Effector memory CD4-positive, alpha-beta T cell (primary cell): ENCODE data around the gene ZNF423.

Experiments used
- DNase-seq, 3 donors: peaks; one replicate each; pipeline ENCODE4 v3.0.0-alpha.2; 2020
- H3K27ac ChIP-seq: 2 replicates; pipeline ENCODE4 v1.7.0; 2013; ENCODE audit warnings: mild to moderate bottlenecking, low read length, moderate library complexity; ENCODE audit not compliant: insufficient read depth, poor library complexity, severe bottlenecking
- H3K27me3 ChIP-seq: replicated peaks from 2 replicates; pipeline ENCODE4 v1.7.0; 2013; ENCODE audit warnings: mild to moderate bottlenecking, low read length; ENCODE audit not compliant: insufficient read depth, control insufficient read depth, poor library complexity, severe bottlenecking
- H3K36me3 ChIP-seq: 2 replicates; pipeline ENCODE4 v1.7.0; 2013; ENCODE audit warnings: mild to moderate bottlenecking, low read length, moderate library complexity; ENCODE audit not compliant: control insufficient read depth, insufficient read depth
- H3K4me1 ChIP-seq: 2 replicates; pipeline ENCODE4 v1.7.0; 2013; ENCODE audit warnings: low read length, mild to moderate bottlenecking; ENCODE audit not compliant: control insufficient read depth, insufficient read depth, poor library complexity, severe bottlenecking
- H3K4me3 ChIP-seq: 2 replicates; pipeline ENCODE4 v1.7.0; 2013; ENCODE audit warnings: low read length, low read depth, mild to moderate bottlenecking; ENCODE audit not compliant: insufficient read depth, poor library complexity, severe bottlenecking
- H3K9me3 ChIP-seq: 2 replicates; pipeline ENCODE4 v1.7.0; 2013; ENCODE audit warnings: mild to moderate bottlenecking, low read length, moderate library complexity; ENCODE audit not compliant: control insufficient read depth

The ZNF423 gene

DNA sequence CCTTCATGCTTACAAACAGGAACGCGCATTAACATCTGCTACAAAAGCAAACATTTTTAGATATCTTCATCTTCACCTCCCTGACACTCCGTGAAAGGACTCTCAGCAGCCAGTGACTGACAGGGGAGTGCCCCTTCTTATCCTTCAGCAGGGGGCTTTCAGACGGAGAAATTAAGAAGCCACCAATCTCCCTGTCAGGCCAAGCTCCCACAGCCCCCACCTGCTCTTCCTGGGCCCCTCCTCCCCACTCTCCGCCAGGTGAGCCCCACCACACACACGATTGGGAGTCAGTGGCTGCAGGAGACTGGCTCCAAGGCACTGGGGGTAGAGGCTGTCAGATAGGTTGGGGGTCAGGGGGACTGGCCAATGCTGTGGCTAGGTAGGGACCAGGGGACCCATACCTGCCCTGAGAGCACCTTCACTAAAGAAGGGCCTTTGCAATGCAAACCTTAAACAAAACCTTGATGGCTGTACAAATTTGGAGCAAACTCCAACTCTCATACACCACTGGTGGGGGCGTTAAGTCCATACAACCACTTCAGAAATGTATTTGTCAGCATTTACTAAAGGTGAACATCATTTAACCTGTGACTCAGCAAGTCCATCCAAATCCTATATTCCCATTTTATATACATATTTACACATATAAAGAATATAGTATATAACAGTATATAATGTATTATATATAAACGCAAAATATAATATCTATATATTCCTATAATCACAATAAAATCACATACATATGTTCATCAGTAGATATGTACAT is 232.2 kb downstream of the ZNF423 start:
- no peak overlapping the region for H3K27ac ChIP-seq
- no peak for DNase-seq
- H3K4me3 ChIP-seq: no peak overlapping the region

DNA sequence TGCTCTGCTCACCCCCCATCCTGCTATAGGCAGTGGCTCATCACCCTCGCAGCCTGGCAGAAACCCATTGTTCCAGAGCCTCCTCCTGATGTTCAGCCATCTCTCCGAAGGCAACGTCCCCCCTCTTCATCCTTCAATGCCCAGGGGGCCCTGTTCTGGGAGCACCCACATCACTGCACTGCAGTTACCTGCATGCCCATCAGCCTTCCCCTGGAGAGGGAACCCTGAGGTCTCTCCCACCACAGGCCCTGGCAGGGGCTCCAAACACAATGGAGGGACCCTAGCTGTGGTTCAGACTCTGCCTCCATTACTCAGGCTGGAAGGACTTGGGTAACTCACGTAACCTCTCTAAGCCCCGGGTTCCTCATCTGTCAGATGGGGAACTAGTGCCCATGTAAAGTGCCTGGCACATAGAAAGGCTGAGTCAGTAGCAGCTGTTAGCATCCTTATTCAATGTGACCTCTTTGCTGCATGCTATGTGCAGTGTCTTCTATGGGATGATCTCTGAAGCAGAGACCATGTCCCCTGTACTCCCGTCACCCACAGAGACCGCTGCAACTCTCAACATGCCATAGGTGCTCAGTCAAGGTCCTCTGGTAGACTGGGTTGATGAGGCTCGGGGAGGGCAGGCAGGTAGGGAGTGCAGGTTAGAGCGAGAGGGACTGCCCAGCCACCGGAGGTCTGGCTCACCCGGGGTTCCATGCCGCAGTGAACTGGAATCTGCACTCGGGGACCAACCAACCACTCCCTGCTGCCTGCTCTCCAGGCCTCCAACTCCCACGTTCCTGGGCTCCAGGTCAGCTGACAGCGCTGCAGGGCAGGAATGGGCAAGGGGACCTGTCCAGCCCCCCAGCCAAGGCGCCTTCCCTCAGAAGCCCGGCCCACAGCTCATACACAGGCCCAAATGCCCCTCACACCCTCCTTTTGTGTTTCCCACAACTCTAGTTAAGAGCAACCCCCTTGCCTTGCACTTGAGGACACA is 233.2 kb downstream of the ZNF423 start:
- no peak for DNase-seq
- no peaks in the 10 kb centered on the region for H3K4me1 ChIP-seq
- no peak overlapping the region for H3K4me3 ChIP-seq
- no peaks in the 10 kb centered on the region for H3K27me3 ChIP-seq
- no peak overlapping the region for H3K27ac ChIP-seq
- no peaks in the 10 kb centered on the region for H3K36me3 ChIP-seq
- no peaks in the 10 kb centered on the region for H3K9me3 ChIP-seq

More for the DNA sequence above, 232.2 kb downstream of the ZNF423 start:
- no peaks in the 10 kb centered on the region for H3K9me3 ChIP-seq
- H3K27me3 ChIP-seq: no peaks in the 10 kb centered on the region
- H3K4me1 ChIP-seq: no peaks in the 10 kb centered on the region
- no peaks in the 10 kb centered on the region for H3K36me3 ChIP-seq

DNA sequence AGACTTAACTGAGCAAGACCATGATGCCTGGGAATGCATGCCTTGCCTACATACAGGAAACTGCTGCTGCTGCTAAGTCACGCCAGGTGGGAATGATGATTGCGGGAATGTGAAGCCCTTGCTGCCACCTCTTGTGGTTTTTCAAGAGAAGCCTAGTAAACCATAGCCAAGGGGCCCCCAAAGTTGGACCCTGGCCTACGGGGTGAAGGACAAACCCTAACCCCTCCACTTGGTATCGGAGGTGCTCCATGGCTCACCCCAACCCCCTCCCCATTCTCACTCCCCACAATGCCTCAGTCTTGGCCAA is 233.9 kb downstream of the ZNF423 start:
- Histone ChIP-seq H3K4me1 (no peaks in the 10 kb centered on the region), H3K9me3 (no peaks in the 10 kb centered on the region), H3K36me3 (no peaks in the 10 kb centered on the region), H3K27me3 (no peaks in the 10 kb centered on the region), H3K27ac (no peak overlapping the region), H3K4me3 (no peak overlapping the region)
- no peak for DNase-seq

DNA sequence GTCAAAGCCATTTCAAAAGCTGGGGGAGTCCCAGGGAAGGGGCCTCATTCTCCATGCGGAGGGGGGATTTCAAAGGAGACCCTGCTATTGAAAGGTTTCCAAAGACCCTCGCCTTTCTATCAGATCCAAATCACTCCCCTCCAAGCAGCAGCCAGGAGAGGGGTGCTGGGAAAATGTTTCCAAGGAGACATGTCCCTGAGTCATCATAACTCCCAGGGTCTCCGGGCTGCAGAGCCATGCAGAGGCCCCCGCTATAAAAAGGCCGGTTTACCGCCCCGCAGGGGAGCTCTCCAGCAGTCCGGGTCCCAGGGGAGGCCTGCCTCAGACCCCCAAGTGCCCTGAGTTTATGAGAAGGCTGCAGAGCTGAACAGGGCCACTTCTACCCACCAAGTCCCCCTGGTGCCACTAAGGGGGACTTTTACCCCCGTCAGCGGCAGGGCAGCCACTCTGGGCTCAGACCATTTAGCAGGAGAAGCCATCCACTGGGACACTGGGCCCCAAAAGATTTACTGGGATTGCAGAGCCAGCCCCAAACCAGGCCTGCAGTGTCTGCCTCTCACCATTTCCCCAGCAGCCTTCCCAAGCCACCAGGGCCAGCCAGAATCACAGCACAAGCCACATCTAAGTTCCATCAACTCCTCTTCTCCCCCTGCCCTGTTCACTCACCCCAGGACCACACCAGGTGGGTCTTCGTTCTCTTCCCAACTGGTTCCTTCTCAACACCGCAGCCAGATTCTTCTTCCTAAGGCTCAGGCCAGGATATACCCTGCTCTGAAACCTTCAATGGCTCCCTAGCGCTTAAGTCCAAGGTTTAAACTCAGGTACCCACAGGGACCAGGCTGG is 234.4 kb downstream of the ZNF423 start:
- no peak for DNase-seq
- Histone ChIP-seq H3K36me3 (no peaks in the 10 kb centered on the region), H3K4me3 (no peak overlapping the region), H3K9me3 (no peaks in the 10 kb centered on the region), H3K27me3 (no peaks in the 10 kb centered on the region), H3K4me1 (no peaks in the 10 kb centered on the region), H3K27ac (no peak overlapping the region)

DNA sequence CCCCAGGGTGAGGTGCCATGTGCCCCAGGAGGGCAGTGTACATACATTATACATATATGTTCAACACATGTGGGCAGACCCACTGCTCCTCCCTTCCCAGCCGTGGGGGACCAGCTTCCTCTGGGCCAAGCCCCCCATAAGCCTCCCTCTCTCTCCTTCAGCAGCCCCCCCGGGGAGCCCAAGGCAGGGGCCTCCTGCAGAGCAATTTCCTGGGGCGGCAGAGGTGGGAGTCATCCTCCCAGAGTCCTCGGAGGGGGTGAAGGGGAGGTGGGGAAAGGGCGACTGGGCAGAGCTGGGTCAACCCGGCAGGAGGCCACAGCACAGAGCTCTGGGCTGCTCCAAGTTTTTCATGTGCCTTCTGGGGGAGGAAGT is 235.1 kb downstream of the ZNF423 start:
- Histone ChIP-seq H3K27ac (no peak overlapping the region), H3K4me3 (no peak overlapping the region), H3K27me3 (no peaks in the 10 kb centered on the region), H3K4me1 (no peaks in the 10 kb centered on the region), H3K36me3 (no peaks in the 10 kb centered on the region), H3K9me3 (no peaks in the 10 kb centered on the region)
- DNase-seq: no peak

DNA sequence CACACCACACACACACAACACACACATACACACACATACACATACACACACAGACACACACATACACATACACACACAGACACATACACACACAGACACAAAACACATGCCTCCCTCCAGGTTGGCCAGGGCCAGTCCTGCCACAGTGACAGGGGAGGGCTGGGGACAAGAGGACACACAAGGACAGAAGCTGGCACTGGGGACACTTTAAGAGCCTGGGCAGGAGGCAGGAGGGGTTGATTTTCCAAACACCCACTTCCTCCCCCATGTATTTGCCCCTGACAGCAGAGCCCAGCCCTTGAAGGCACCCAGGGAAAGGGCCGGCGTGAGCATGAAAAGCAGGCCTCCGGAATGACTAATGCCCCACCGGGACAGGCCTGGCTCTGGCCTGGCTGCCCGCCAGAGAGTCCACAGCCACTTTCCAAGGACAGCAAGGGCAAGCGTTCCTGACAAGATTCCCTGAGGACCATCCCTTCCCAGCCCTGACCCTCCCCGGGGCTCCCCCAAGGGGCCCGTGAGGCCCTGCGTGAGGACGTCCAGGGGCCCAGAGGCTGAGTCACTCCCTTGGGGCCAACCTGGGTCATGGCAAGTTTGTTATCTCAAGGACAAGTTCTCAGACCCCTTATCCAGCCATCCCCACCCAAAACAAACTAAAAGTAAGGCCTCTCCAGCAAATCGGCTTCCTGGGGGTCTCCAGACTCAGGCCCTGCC is 235.6 kb downstream of the ZNF423 start:
- Histone ChIP-seq H3K27ac (no peak overlapping the region), H3K27me3 (no peaks in the 10 kb centered on the region), H3K9me3 (no peaks in the 10 kb centered on the region), H3K4me1 (no peaks in the 10 kb centered on the region), H3K4me3 (no peak overlapping the region), H3K36me3 (no peaks in the 10 kb centered on the region)
- no peak for DNase-seq

DNA sequence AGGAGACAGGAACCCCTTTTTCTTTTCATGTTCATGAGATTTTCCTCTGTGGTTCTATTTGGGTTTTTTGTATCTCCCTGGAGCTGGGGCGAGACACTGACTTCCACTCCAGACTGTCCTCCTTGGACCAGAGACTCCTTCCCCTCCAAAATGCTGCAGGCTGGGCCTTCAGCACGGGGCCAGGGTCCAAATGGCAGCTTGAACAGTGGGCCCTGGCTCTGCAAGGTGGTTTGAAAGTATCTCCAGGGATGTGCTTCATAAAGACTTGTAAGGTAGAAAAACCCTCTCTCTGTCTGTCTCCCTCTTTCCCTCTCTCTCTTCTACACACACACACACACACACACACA is 236.1 kb downstream of the ZNF423 start:
- Histone ChIP-seq H3K4me3 (no peak overlapping the region), H3K27me3 (no peaks in the 10 kb centered on the region), H3K27ac (no peak overlapping the region), H3K9me3 (no peaks in the 10 kb centered on the region), H3K36me3 (no peaks in the 10 kb centered on the region), H3K4me1 (no peaks in the 10 kb centered on the region)
- DNase-seq: no peak

DNA sequence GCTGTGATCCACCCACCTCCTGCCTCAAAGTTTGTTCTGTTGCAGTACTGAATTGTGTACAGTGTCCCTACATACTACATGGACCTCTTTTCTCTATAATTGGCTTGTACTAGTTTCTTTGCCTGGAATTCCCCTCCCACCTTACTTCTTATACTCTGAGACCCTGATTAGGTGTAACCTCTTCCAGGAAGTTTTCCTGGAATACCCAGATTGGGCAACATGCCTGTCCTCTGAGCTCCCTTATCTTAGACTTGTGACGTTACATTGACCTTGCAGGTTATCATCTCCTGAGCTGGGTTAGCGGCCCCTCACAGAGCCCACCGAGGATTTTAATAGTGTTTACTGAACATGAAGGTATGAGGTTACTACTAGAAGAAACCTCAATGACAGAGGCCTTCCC is 237.0 kb downstream of the ZNF423 start:
- Histone ChIP-seq H3K4me1 (no peaks in the 10 kb centered on the region), H3K27me3 (no peaks in the 10 kb centered on the region), H3K9me3 (no peaks in the 10 kb centered on the region), H3K4me3 (no peak overlapping the region), H3K27ac (no peak overlapping the region), H3K36me3 (no peaks in the 10 kb centered on the region)
- DNase-seq: no peak

DNA sequence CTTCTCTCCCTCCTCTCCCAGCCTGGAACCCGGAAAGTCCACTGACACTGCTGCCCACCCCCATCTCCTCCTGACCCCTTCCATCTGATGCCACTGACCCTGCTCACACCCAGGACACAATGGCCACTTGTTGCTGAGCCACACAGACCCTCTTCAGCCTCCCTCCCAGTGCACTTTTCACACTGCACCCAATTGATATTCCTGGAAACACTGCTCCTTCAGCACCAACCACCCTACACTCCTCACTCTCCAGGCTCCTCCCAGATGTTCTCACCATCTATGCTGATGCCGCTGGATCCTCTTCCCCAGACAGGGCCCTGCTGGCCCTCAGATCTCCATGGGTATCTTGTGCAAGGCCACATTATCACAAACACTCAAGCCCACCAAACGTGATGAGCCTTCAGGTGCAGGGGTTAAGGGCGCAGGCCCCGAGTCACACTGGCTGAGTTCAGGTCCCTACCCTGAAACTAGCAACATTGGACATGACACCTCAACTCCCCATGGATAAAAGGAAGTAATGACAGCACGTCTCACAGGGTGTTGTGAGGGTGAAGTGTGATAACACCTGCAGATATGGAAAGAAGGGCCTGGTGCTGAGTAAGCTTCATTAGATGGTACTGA is 238.1 kb downstream of the ZNF423 start:
- no peak overlapping the region for H3K27ac ChIP-seq

More for the DNA sequence above, 238.1 kb downstream of the ZNF423 start:
- H3K27me3 ChIP-seq: no peaks in the 10 kb centered on the region
- no peak overlapping the region for H3K4me3 ChIP-seq
- DNase-seq: no peak
- H3K36me3 ChIP-seq: no peaks in the 10 kb centered on the region
- no peaks in the 10 kb centered on the region for H3K4me1 ChIP-seq
- no peaks in the 10 kb centered on the region for H3K9me3 ChIP-seq
